ENCODE data around the gene DQX1.
"Not testable (repeated sequence)": the region's sequence is repeated elsewhere in the genome, so short reads cannot be mapped to it uniquely, and the experiment has no call there.

The DQX1 gene

DNA sequence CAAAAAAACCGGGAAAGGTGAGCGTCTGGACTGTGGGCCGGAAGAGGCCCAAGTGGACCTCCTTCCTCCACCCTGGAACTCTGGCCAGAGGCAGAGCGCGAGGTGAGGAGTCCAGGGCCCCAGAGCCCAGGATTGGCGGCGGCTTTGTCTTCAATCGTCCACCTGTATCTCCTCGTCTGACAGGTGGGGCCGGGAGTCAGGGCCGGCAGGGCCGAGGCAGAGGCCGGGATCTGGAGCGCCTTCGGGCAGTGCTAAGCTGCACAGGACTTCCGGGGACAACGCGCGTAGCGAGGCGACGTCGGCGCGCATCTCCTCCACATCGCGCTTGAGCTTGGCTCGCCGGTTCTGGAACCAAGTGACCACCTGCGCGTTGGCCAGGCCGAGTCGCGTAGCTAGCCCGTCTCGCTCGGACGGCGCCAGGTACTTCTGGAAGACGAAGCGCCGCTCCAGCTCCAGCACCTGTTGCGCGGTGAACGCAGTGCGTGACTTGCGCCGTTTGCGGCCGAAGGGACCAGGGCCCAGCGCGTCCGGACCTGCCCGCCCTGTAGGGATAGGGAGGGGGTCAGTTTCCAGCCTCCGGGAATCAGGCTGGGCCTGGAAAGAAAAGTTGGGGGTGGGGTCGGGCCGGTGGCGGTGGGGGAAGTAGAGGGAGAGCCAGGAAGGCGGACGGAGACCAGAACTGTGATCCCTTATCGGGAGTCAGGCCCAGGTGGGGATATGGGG, 28.1 kb downstream of the DQX1 start:
- no peak for DNase-seq (ENCODE audit: low read depth in 1 of 2, low spot score in 1 of 2)

DNA sequence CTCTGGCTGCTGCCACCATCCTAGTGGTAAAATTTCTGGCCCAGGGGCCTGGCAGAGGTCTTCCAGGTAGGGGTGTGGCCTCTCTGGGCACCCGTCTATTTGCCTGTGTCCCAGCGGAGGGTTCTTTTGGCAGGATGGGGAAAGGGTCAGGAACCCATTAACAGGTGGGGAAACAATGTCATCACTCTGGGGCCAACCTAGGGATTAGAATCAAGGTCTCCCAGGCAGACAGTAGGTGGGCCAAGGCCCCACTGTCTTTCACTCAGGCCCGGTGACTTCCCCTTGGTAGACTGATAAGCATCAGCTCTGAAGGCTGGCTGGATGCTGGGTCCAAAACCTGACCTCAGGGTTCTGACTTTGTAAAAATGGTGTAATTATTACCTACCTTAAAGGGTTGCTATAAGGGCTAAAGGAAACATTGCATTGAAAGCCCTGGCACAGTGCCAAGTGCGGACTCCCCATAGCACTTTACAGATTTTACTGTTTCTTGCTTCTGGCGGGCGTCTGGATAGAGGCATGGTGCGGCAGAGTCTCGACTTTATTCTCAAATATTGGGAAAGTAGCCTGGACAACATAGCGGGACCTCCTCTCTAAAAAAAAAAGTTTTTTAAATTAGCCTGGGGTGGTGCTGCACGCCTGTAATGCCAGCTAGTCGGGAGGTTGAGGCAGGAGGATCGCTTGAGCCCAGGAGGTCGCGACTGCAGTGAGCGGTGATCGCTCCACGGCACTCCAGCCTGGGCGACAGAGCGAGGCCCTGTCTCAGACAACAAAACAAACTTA, 28.8 kb downstream of the DQX1 start:
- no peak for DNase-seq (ENCODE audit: low read depth in 1 of 2, low spot score in 1 of 2)

DNA sequence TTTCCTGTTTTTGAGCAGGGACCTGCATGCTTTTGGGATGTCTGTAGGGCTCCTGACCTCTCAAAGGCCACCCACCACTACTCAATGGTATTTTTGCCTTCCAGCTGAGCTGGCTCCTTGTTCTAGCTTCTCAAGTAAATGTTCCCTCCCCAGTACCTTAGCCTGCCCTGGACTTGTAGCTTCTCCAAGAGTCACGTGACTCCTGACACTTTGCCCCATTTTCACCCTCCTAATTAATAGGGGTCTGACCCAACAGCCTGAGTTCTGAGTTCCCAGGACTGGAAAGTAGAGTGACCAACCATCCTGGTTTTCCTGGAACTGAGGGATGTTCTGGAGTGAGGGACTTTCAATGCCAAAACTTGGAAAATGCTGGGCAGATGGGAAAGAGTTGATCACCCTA, 30.6 kb downstream of the DQX1 start:
- no peak for DNase-seq (ENCODE audit: low read depth in 1 of 2, low spot score in 1 of 2)

DNA sequence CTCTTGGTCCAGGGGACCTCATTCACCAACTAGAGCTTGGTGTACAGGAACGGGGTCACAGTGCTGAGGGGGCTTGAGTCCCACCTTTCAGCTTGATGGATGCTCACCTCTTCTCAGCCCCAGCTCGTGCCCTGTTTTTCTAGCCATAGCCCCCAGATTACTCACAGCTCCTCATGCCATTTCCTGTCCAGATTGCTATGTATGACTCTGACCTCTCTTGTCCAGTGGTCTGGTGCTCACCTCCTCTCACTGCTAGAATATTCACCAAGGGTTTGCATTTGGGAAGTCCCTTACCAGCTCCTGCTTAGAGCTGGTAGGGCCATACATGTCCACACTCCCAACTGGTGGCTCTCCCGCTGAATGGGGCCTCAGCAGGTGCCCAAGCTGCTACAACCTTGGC, 32.5 kb downstream of the DQX1 start:
- DNase-seq (ENCODE audit: low read depth in 1 of 2, low spot score in 1 of 2), result no peak

DNA sequence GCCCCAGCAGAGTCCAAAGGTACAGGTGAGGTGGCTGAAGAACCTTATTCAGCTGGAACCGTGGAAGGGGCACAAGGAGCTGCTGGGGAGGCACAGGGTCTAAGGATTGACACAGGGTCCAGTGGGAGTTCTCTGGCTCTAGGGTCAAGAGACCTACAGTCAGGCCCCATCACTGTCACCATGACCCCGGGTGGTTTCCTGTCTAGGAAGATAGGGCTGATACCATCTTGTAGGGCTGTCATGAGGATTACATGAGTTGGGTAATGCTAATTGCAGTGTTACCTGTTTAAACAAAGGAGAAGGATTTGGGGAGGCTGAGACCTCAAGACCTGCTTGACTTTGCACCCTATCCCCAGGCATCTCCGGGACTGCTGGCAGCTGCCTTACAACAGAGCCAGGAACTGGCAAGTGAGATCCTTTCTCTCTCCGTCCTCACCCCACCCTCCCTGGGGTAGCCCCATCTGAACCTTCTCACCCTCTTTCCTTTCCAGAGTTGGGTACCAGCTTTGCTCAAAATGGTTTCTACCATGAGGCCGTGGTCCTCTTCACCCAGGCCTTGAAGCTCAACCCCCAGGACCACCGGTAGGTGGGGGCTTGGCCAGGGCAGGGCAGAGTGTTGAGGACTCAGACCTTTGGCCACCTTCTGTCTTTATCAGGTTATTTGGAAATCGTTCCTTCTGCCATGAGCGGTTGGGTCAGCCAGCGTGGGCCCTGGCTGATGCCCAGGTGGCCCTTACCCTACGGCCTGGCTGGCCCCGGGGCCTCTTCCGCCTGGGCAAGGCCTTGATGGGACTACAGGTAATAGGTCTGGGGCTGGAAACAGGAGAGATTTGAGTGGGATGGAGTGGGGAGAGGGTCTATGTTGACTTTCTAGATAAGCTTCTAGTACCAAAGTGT, 34.1 kb downstream of the DQX1 start:
- DNase-seq (ENCODE audit: low read depth in 1 of 2, low spot score in 1 of 2), result no peak

DNA sequence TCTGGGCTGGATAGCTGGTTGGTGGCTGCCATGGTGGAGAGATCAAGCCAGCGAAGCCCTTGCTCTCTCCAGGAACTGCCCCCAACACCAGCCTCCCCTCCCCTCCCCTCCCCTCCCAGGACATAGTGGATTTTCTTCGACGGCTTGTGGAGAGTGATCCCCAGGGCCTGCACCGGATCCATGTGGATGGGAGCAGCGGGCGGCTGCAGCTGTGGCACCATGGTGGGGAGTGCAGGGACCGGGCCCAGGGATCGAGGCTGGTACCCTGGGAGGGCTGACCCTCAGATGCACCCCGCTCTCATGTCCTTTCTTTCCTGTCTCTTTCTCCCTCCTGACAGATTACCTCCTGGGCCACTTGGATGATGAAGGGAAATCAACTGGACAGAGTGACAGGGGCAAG, 36.1 kb downstream of the DQX1 start:
- no peak for DNase-seq (ENCODE audit: low read depth in 1 of 2, low spot score in 1 of 2)

DNA sequence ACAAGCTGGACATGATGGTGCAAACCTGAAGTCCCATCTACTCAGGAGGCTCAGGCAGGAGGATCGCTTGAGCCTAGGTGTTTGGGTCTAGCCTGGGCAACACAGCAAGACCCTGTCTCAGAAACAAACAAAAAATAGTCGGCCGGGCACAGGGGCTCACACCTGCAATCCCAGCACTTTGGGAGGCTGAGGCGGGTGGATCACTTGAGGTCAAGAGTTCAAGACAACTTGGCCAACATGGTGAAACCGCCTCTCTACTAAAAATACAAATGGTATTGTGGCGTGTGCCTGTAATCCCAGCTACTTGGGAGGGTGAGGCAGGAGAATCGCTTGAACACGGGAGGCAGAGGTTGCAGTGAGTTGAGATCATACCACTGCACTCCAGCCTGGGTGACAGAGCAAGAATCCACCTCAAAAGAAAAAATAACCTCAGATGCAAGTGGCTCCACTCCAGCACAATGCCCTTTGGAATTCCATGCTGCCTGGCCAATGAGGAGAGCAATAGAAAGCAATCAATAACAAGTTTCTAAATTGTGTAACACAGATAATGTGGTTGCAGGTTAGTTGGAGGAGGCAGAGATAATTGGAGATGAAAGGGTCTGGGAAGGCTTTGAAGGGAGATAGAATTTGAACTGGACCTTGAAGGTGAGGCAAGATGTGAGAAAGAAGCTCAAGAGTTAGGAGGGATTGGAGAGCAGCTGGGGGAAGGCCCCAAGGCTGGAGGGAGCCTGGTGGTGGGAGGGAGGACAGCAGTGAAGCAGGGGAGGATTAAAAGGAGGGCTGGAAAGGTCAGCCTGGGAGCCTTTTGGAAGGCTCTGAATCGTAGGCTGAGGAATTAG, 37.2 kb downstream of the DQX1 start:
- no peak for DNase-seq (ENCODE audit: low read depth in 1 of 2, low spot score in 1 of 2)

DNA sequence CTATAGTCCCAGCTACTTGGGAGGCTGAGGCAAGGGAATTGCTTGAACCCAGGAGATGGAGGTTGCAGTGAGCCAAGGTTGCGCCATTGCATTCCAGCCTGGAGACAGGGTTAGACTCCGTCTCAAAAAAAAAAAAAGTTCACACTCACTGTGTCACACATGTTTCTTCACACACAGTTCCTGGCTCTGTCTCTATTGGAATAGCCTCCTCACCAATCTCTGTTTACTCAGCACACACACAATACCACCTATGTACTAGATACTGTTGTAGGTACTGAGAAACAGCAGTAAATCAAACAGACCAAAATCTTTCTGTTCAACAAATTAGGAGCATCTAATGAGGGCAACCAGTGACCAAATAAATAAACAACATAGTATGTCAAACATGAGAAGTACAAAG, 39.9 kb downstream of the DQX1 start:
- no peak for DNase-seq (ENCODE audit: low read depth in 1 of 2, low spot score in 1 of 2)

DNA sequence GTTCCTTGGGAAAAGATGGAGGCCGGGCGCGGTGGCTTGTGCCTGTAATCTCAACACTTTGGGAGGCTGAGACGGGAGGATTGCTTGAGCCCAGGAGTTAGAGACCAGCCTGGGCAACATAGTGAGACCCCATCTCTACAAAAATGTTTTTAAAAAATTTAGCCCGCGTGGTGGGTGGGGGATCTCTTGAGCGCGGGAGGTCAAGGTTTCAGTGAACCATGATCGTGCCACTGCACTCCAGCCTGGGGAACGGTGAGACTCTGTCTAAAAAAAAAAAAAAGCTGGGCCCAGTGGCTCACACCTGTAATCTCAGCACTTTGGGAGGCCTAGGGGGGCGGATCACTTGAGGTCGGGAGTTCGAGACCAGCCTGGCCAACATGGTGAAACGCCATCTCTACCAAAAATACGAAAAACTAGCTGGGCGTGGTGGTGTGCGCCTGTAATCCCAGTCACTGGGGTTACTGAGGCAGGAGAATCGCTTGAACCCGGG, 42.3 kb downstream of the DQX1 start:
- DNase-seq (ENCODE audit: low read depth in 1 of 2, low spot score in 1 of 2), result not testable (repeated sequence)

DNA sequence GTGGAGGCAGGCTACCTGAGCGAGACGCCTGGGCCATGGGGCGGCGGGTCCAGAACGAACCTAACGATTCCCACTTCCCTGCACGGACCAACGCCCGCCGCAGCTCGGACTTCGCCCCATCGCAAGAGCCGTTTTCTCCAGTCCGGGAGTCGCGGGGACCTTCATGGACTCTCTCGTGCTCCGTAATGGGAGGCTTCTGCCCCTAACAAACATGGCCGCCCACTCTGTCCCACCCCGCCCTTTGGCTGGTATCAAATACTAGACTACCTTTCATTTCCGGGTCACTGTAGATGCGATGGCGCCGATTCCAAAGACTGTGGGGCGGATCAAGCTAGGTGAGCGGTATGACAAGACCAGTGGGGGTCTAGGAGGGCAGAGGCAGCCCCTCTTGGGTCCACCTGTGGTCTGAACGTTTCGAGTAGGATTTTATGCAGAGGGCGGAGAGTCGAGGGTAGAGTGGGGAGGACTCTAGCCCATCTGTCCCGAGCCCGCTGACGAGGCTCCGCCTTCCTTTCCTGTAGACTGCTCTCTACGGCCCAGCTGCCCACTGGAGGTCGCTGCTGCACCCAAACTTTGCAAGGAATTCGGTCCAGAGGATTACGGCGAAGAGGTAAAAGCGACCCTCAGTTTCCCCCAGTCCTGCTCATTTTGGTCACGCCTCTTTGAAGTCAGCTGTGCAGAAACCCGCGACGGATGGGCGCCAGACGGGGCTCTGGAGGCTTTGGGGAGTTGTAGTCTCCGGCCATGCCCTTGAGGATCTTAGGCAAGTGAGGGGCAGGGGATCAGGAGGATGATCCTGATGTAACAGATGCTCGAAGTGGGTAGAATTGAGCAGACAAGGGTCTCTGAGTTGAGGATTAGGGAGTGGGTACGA, 43.0 kb downstream of the DQX1 start, which contains the start of the genes CCDC142 and TTC31:
TSS of gene CCDC142 (minus strand) at position 198 of the 874 bp plus-strand sequence. CDS start at position 37, 161 bp downstream.
TSS of gene TTC31 (plus strand) at position 281 of the 874 bp plus-strand sequence. CDS start at position 296, 15 bp downstream.
- peak; percentile 80 to 81 for DNase-seq (ENCODE audit: low read depth in 1 of 2, low spot score in 1 of 2)

DNA sequence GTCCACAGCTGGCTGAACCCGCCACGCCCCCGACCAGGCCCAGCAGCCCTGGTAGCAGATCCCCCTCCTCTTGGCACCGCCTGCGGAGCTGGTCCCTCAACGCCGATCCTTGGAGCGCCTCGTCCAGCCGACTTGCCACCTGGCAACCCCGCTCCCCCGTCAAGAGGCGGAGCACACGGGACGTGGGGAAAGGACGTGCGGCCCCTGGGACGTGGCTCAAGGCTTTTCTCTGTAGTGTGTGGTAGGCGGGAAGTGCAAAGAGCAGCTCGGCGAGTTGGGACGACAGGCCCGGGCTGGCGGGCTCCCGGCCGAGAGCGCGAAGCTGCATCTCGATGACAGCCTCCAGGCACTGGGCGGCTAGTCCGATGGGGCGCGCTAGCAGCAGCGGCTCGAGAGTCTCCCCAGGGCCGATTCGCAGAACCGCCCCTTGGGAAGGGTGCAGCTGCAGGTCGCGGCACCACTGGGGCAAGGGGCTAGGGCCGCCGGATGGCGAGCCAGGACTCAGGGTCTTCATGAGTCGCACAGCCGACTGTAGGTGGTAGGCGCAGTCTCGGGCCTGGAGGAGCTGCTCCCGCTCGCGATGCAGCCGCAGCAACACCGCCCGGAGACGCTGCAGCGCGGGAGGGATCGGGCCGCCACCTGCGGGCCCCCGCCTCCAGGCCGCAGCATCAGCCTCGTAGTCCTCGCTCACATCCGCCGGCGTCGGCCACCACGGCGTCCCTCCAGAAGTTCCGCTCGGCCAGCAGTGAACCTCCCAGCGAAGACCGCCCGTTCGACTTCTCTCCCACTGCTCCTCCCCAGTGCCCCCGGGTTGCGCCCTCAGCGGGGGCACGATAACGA, 43.9 kb downstream of the DQX1 start:
- no peak for DNase-seq (ENCODE audit: low read depth in 1 of 2, low spot score in 1 of 2)

DNA sequence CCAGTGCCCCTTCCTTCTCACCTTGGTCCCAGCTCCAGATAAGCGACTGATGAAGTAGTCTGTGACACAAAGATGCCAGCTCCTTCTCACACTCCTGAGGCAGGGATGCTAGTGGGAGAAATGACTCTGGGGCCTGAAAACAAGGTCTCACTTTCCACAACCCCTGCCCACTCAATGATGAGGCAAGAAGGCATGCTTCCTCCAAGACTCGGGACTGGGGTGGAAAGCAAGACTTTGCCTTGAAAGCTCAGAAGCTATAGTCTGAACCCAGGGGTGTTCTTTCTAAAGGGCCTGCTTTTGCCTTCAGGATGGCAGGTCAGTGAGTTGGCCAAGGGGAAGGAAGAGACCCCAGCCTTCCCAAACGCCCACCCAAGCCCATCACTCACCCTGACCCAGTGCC, 44.6 kb downstream of the DQX1 start:
- no peak for DNase-seq (ENCODE audit: low read depth in 1 of 2, low spot score in 1 of 2)

DNA sequence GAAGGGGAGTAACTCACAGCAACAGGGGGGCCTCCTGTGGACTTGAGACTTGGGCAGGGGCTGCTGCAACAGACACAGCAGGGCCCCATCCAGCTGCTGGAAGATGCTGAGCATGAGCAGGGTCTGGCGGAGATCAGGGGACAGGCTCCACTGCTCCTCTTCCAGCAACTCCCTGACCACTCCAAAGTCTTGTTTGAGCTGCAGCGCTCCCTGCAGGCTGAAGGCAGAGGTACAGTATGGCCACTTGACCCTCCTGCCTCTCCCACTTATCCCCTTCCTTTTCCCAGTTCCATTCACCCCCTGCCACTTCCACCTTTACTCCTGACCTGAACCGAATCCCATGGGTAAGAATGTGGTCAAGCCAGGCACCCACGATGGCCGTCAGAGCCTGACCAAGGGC, 51.1 kb downstream of the DQX1 start:
- DNase-seq (ENCODE audit: low read depth in 1 of 2, low spot score in 1 of 2), result no peak

DNA sequence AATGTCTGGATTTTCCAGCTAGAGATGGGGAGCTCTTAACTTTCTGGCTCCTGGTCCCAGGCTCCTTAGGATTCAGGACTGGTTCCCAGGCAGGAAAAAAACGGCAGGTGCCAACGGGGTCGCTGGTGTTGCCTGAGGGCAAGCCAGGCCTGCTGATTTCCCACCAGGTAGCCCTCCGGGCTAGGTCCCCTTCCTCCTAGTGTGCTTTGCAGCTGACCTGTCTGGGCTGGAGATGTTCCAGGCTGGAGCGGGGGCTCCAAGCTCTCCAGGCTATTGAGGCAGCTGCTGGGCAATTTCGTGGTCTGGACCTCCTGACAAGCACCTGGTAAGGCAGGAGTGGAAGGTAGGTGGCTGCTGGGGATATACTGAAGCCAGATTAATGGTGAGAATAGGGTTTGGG, 51.5 kb downstream of the DQX1 start:
- DNase-seq (ENCODE audit: low read depth in 1 of 2, low spot score in 1 of 2), result no peak

DNA sequence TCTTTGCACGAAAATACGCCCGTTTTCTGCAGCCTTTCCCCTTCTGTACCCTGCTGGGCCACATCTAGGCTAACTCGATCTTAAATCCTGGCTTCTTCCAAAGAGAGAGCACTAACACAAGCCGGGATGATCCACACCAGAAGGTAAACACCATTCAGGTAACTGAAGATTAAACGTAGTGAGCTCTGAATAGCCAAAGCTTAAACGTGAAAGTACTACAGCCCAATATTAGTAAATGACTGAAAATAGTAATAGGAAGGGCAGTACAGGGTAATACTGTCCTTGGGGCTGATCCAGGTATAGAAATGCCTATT, 53.1 kb downstream of the DQX1 start:
- DNase-seq (ENCODE audit: low read depth in 1 of 2, low spot score in 1 of 2), result no peak

DNA sequence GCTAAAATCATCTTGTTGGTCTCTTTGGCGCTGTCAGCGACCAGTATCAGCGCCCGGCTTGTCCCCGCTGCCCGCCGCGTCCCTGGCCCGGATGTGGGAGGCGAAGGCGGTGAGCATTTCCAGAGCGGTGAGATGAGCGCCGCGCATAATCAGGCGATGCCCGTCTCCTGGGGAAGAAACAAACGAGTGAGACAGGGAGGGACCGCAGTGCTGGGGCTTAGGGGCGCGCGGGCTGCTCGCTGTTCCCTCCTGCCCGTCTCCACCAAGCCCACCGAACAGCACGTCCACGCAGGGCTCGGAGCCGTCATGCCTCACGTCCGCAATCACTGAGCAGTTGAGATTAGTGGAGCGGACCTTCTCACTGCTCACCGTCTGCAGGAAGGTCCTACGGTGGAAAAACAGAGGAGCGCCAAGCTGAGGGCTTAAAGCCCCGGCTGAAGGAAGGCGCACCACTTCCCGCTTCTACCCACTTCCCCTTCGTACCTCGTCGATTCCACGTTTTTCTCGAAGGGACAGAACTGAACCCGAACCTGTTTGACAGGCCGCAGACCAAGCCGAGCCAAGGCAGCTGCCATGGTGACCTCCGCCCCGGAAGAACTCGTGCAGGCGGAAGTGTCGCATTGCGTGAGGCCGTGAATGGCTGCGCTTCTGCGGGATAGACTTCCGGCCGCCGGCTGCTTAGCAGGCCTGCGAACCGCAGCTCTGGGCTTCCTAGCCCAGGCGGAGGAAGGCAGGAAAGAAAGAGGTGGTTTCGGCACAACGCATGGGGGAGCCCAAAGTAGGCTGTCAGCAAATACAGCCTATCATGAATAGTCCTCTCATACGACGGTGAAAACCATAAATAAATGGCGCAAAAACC, 53.7 kb downstream of the DQX1 start, which contains the start of gene MRPL53:
TSS of gene MRPL53 (minus strand) at position 595 of the 859 bp plus-strand sequence. CDS start at position 575, 20 bp downstream.
- DNase-seq (ENCODE audit: low read depth in 1 of 2, low spot score in 1 of 2), result peak; percentile 91 to 96

DNA sequence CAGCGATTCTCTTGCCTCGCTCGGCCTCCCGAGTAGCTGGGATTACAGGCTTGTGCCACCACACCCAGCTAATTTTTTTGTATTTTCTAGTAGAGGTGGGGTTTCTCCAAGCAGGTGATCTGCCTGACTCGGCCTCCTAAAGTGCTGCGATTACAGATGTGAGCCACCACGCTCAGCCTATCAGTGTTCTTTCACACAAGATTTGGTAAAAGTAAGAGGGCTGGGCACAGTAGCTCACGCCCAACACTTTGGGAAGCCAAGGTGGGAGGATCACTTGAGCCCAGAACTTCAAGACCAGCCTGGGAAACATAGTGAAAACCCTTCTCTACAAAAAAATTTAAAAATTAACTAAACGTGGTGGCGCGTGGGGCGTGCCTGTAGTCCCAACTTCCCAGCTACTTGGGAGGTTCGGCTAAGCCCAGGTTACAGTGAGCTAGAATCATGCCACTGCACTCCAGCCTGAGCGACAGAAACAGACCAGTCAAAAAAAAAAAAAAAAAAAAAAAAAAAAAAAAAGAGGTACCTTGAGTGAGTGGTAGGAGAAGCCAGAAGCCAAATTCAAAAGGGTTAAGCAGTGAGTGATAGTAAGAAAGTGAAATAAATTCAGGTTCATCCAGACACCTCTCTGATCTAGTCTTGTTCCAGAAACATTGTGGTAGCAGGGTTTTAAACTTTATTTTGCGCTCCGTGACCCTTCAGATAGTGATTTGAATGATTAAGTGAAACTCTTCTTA, 54.5 kb downstream of the DQX1 start:
- DNase-seq (ENCODE audit: low read depth in 1 of 2, low spot score in 1 of 2), result no peak
